GM15510 (cell line): ENCODE measurements around the gene ITPR3.

ENCODE experiments used
- POLR2A ChIP-seq: IDR thresholded peaks from 3 replicates; pipeline ENCODE4 v1.6.1; 2011; ENCODE audit warnings: borderline replicate concordance; ENCODE audit not compliant: insufficient read length; ENCODE audit errors: extremely low read depth

ITPR3 gene

DNA sequence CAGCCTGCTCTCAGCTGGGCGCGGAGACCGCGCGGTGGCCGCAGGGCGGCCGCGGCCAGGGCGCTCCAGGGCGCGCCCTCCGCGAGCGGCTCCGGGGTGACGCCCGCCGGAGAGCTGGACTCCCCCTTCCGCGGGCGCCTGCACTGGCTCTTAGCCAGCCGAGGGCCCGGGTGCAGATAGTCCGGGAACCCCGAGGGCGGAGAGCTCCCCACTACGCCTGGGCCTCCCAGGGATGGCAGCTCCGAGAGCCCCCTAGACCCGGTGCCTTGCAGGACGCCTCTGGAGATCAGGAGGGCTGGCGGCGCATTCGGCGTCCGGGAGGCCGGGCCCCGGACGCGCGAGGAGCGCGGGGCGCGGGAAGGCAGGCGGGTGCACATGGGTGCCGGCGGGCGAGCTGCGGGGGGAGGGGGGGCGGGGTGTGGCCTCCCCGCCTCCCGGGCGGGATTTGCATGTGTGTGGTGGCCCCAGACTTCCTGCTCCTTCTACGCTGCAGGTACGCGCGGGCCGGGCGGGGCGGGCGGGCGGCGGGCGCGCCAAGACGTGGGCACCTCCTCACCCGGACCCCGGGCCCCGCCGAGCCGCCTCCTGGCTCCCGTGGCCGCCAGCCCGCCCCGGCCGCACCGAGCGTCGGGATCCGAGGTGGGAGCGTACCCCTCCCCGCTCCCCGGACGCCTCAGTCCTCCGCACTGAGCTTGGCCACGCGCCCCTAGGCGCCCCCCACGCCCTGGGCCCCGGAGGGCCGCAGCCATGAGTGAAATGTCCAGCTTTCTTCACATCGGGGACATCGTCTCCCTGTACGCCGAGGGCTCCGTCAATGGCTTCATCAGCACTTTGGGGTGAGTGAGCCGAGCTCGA, at the start of gene ITPR3:
Gene ITPR3 (plus strand): TSS at position 467 of the 855 bp plus-strand sequence. CDS start 281 bp downstream, at position 748.
- peak; percentile 78 for TF ChIP-seq POLR2A

DNA sequence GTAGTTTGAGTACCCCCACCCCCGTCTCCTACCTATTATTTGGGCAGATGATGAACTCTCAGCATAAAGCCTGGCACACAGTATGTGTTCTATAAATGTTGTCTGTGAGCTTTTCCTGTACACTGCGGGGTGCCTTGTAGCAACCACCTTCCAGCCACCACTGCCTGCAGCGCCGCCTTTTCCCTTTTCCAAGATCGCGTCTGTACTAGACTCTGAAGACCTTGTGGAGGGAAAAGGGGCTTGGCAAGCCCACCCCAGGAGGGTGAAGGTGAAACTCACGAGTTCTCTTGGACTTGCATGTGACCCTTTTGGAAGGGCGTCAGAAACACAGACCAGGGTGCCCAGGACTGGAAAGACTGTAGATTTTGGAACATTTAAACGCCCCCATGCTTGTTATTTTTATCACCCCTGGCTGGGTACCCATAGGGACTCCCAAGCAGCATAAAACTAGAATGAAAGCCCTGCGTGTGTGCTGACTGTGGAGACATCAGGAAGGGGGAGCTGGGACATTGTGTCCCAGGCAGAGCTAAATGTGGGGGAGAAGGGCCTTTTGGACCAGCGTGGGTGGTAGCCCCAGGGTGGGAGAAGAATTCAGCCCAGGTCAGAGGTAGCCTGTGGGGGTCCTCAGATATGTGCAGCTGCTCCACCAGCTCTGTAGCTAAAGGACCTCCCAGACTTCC, 49.3 kb upstream of the ITPR3 start:
- TF ChIP-seq POLR2A = no peak

DNA sequence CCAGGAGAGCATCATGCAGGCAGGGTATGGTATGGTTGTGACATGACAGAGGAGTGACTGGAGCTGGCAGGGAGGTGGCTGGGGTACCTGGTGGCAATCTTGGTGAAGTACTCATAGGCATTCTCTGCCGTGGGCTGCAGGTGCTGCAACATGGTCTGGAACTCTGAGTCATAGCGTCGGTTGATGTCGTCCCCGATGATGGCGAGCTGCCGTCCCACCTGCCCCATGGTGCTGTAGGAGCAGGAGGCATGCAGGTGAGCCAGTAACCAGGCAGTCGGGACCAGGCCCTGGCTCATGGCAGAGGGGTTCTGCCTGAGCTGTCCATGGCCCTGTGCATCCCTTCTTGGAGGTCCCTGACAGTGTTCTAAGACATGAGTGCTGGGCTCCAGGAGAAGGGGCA, 45.9 kb upstream of the ITPR3 start:
- no peak for TF ChIP-seq POLR2A

- no peak for TF ChIP-seq POLR2A
Measured at GRCh38 chr6:33576668-33577067, 44.5 kb upstream of the ITPR3 start.

GRCh38 chr6:33577106-33577535, 44.0 kb upstream of the ITPR3 start:
- TF ChIP-seq POLR2A = no peak

DNA sequence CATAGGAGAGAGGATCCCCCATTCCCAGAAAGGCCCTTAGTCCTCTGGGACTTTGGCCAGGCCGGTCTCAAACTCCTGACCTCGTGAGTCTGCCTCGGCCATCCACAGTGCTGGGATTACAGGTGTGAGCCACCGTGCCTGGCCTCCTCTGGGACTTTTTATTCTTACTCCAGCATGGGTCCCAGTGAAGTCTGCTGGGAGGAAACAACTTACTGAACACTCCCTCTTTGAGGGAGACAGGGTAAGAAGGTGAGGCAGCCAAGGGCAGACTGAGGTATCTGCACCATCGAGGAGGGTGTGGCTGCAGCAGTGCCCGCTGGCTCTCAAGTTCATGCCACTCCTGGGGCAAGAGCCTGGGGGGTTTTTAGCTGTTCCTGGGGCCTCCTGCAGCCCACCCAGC, 43.4 kb upstream of the ITPR3 start:
- TF ChIP-seq POLR2A = no peak

- TF ChIP-seq POLR2A = no peak
Measured at GRCh38 chr6:33578164-33578563, 43.0 kb upstream of the ITPR3 start.

DNA sequence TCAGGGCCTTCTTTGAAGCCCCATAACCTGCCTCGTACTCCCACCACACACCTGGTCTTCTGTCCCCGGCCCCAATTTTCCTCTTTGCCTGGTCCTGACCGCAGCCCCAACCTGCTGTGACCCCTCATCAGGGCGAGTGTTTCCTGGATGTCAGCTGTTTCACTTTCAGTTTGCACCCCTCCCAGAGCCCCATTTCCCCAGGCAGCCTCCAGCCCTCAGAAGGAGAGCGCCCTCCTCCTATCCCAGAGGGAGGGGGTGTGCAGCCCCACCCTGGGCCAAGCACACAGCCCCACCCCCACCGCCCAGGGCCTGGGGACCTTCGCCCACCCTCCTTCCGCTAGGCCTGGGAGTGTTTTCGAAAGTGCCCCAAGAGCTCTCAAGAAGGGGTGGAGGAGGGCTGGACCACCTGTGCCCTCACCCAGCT, 42.5 kb upstream of the ITPR3 start:
- no peak for TF ChIP-seq POLR2A

- TF ChIP-seq POLR2A = peak; percentile 77
Measured at GRCh38 chr6:33579828-33580714, 41.1 kb upstream of the ITPR3 start, which contains the start of gene BAK1. Gene BAK1, minus strand, starts transcription at chr6:33580276. Its CDS starts 2,672 bp downstream, at chr6:33577604.

DNA sequence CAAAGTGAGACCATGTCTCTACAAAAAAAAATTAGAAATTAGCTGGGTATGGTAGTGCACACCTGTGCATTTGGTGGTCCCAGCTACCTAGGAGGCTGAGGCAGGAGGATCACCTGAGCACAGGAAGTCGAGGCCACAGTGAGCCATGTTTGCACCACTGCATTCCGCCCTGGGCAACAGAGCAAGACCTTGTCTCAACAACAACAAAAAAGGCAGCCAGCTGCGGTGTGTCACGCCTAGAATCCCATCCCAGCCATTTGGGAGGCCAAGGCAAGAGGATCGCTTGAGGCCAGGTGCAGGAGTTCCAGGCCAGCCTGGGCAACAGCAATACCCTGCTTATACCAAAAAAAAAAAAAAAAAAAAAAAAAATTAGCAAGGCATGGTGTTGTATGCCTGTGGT, 39.9 kb upstream of the ITPR3 start:
- no peak for TF ChIP-seq POLR2A

DNA sequence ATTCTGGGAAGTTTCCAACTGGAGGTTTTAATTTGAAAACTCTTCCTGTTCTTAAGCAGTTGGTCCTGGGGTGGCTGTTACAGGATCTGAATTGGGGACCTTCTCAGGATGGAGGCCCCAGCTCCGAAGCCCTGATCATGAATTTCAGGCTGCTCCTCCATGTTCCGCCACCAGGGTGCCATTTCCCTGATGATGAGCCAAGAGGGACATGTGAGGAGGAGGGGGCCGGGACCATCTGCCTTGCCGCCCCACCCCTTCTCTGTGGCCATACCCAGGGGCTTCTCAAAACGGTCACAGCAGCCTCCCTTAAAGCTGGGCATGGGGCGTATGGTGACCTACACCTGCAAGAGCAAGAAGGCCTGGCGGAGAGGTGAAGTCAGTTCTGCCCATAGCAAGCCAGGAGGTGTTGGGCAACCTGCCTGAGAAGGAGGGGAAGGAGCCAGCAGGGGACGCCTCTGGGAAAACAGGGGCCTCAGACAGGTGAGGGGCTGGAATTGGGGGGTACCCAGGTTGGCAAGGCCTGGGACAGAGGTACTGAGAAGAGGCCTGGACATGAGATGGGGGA, 37.4 kb upstream of the ITPR3 start:
- TF ChIP-seq POLR2A = no peak

GRCh38 chr6:33584700-33585402, 36.3 kb upstream of the ITPR3 start:
- TF ChIP-seq POLR2A = no peak

GRCh38 chr6:33585403-33586107, 35.6 kb upstream of the ITPR3 start:
- peak; percentile 39 for TF ChIP-seq POLR2A
